MV-4-11 (cell line): ENCODE measurements around the gene SLC9C1.
"Not testable (repeated sequence)": the region's sequence is repeated elsewhere in the genome, so short reads cannot be mapped to it uniquely, and the experiment has no call there.

Source experiments
- DNase-seq: peaks from one replicate; lab custom pipeline; 2025; lab: John Stamatoyannopoulos, UW

The SLC9C1 gene

DNA sequence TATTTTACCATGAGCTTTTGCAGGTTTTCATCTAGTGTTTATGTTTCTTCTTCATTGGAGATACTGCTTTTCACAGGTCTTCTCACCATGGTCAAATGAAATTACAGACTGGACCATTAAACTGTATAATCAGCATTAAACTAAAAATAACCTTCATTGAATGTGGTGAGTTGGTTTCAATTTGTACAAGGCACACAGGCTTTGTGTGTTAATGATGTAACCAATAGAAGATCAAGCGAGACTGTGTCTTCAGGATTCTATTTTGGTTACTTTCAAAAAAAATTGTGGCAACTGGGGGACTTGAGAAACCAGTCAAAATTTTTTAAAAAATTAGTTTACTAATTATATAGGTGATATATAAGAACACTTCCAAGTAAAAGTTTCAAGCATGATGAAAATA lies 106.7 kb downstream of the SLC9C1 start:
- DNase-seq: no peak

DNA sequence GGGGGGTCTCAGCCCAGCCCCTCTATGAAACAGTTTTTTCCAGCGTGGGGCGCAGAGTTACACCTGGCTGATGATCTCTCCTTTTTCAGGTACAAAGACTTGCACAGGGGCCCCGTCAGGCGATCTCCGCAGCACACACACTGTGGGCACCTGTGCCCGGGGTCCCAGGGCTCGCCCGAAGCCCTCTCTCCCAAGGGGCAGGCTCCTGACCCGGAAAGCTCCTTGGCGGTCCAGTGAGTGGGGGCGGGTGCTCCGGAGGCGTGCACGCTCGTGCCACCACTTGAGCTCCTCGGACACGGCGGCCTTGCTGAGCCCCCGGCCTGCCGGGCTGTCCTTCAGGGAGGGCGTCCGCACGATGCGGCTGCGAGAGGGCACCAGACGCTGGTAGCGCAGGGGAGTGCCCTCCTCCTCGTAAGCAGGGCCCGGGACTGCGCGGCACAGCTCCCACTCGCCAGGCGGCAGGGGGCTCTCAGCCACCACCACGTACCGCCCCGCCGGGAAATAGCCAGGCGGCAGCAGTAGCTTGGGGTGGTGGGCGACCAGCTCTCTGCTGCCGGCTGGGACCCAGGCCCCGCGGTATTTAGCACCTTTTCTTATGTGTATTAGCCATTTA lies 108.5 kb downstream of the SLC9C1 start:
- DNase-seq: not testable (repeated sequence)

DNA sequence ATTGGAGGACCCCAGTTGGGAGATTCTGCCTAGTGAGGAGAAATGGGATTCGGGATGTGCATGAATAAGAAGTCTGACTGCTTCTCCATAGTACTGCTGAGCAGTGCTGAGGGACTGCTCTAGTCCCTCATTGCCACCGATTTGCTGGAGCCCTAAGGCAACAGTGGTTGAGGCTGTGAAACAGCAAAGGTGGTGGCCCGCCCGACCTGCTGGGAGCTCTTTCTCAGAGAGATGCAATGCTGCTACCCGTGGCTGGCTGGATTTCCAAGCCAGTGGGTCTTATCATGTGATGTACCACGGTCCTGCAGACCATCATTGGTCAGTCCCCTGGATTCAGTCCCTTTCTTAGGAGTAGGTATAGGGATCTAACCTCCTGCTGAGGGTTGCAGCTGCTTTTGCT lies 118.4 kb downstream of the SLC9C1 start:
- no peak for DNase-seq

DNA sequence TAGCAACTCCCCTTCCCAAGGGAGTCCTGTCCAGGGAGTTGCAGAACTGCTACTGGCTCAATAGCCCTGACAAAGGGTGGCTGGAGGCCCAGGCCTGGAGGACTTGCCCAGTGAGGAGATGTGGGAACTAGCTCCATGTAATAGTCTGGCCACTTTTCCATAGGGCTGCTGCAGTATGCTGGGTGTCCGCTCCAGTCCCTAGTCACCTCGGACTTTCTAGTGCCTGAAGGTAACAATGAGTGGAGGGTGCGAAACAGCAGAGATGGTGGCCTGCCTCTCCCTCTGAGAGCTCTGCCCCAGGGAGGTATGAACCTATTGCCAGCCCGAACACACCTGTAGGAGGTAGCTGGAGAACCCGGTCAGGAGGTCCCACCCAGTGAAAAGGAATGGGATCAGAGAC lies 119.0 kb downstream of the SLC9C1 start:
- no peak for DNase-seq

DNA sequence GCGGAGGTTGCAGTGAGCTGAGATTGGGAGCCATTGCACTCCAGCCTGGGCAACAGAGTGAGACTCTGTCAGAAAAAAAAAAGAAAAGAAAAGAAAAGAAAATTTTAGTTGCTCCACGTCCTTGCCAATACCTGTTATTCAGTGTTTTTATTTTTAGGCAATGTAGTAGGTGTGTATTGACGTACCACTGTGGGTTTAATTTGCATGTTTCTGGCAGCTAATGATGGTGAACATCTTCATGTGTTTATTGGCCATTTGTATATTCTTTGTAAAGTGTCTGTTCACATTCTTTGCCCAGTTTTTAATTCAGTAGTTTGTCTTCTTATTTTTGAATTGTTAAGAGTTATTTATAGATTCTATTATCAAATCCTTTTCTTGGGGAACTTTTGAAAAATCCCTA lies 122.9 kb downstream of the SLC9C1 start:
- DNase-seq: no peak

DNA sequence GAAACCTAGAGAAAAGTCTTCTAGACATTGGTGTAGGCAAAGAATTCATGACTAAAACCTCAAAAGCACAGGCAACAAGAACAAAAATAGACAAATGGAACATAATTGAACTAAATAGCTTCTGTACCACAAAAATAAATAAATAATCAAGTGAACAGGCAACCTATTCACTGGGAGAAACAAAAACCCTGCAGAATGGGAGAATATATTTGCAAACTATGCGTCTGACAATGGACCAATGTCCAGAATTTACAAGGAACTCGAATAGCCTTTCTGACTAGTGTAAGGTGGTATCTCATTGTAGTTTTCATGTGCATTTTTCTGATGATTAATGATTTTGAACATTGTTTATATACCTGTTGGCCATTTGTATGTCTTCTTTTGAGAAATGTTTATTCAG lies 124.0 kb downstream of the SLC9C1 start:
- DNase-seq: no peak

DNA sequence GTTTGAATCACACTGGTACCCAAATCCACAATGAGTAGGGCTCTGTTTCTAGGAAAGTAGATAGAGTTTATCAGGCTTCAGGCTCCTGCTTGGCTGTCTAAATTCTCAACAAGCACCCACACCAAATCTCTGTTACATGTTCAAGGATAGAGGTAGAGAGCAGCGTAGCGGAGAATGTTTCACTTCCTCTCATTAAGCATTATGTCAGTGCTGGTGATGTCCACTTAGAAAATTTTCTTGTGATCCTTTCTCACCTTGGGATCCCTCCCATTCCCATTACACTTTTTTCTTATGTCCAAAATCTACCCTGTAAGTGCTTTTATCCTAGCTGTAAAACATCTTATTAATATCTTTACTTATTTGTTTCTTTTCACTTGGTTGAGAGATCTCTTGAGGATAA lies 126.3 kb downstream of the SLC9C1 start:
- no peak for DNase-seq

DNA sequence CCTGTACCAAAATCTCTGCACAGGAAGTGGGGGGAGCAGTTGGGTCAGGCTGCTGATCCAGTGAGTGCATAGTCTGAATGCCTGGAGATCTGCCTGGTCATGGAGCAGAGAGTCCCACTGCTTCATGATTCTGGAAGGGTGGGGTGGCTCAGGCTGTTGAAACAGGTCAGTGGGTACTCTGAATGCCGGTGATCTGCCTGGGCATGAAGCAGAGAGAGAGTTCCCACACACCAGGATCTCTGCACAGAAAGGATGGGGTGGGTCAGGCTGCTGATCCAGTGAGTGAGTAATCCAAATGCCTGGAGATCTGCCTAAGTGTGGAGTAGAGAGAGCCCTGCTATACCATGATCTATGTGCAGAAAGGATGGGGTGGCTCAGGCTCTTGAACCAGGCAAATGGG lies 144.9 kb downstream of the SLC9C1 start:
- DNase-seq: no peak

DNA sequence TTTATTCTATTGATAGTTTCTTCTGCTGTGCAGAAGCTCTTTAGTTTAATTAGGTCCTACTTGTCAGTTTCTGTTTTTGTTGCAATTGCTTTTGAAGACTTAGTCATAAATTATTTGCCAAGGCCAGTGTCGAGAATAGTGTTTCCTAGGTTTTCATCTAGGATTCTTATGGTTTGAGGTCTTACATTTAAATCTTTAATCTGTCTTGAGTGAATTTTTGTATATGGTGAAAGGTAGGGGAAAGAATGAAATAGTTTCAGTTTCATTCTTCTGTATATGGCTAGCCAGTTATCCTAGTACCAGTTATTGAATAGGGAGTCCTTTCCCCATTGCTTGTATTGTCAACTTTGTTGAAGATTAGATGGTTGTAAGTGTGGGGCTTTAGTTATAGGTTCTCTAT lies 150.3 kb downstream of the SLC9C1 start:
- no peak for DNase-seq

DNA sequence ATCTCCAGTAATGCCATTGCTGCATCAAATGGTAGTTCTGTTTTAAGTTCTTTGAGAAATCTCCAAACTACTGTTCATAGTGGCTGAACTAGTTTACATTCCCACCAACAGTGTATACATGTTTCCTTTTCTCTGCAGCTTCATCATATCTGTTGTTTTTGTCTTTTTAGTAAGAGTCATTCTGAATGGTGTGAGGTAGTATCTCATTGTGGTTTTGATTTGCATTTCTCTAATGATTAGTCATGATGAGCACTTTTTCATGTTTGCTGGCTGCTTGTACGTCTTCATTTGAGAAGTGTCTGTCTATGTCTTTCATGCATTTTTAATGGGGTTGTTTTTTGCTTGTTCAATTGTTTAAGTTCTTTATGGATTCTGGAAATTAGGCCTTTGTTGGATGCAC lies 150.8 kb downstream of the SLC9C1 start:
- no peak for DNase-seq

DNA sequence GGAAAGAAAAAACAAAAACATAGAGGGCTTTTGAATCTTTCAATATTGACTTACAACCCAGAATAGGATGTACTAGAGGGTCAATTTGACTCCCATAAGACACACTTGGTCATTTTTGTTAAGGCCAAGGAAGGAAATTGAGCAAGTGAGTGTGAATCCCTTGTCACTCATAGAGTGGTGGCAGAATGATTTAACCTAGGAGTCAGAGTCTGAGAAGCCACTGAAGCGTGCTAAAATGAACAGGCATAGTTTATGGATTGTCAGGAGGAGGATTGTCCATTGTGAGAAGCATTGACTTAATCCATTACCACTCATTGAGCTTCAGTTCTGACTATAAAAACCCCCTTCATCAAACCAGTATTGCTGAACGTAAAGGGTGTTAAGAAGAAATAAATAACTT lies 152.7 kb downstream of the SLC9C1 start:
- no peak for DNase-seq

DNA sequence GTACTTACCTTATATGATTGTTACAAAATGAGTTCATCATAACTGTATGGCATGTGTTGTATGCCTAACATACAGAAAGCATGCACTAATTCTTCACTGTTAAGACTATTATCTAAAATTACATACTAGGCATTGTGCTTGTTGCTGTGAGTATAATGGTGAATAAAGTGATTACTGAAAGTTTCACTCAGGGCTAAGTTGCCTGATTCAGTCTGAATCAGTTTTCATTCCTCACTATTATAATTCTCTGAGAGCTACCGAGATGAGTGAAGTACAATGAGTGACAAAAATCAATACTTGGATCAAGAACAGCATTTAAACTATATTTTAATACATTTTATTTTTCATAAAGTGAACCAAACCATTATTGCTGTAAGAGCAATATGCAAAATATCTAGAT lies 153.4 kb downstream of the SLC9C1 start:
- DNase-seq: no peak

DNA sequence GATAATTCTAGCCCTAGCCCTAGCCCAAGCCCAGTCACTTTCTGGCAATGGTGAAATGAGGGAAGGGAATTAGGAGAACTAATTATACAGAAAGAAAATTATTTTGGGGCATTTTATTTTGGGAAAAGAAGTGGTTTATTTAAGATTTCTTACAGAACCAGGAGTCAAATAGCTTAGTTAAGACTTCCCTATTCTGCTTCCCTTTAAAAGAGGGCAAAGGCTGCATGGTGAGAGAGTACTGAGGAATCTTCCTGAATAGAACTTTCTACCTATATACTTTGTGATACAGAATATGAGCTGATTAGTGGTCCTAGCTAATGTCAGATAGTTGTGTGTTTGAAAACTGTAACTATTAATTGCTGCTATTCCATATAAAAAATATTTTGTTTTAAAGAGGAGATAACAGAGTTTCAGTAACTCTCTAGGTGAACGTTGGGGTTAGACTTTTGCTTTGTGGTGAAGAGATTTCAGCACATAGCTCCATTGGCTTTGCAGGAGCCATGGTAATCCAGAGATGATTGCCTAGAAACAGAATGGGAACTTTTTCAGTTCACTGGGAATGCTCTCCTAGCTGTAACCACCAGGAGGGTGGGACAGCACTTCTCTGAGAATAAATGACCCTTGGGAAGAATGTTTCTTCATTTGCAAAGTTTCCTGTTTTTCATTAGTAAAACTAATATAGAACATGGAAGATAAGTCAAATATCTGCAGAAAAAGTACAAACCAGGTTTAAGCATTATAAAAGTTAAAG lies 155.6 kb downstream of the SLC9C1 start:
- no peak for DNase-seq

DNA sequence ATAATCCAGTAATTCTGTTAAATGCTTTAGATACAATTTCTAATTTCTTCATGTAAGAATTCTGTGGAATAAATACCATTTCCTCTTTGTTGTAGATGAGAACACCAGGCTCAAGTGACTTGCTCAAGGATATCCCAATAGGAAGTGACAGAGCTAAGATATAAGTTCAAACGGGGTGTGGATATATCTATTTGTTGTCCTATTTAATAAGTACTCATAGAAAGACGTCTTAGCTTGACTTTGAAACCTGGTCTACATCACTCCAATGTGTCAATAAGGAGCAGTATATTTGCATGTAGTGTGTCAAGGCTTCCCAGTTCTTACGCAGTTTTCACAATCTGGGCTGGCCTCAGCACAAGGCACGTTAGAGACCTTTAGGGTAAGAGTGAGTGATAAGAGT lies 156.2 kb downstream of the SLC9C1 start:
- DNase-seq: no peak

DNA sequence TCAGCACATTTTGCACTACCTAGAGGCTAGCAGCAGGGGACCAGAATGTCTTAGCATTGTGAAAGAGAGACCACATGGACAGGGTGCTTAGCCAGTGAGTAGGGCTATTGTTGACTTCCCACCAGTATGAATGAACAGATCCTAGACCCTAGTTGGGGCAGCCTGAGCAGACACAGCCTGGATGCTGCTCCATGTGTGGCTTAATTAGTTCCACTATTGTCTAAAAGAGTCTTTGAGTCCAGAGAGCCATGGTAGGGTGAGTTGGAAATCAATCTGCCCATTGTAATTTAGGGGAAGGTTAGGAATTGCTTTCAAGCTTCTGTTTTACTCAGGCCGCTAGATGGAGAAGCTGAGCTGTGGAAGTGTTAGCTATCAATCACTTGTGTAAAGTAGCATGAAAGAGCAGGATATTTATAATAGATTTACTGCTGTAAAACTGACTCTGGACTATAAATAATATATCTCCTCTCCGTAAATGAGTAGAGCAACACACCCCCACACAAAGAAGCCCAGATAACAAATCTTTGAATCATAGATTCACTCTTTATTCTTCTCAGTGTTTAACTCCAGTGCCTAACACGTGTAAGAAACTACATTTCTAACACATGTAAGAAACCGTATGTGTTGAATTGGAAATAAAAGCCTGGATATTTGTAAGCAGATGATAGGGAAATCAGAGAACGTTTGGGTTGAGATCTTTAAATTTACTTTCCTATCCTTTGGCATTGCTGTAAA lies 156.9 kb downstream of the SLC9C1 start:
- DNase-seq: peak; percentile 45

DNA sequence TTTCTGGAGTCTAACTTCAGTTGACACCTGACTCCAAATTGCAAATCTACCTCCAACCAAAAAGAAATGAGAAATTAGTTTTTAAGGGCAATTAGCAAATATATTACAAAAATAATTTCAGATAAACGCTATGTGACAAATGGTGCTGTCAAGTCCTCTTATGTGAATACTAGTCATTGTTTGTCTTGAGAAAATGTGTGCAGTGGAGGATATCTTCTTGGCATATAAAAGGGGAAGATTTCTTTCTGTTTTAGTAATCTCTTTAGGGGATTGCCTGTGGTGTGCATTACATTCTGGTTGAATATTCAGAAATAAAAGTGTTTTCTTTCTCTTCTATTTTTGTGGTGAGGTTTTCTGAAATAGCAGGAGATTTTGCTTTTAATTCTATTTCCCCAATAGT lies 158.0 kb downstream of the SLC9C1 start:
- no peak for DNase-seq

DNA sequence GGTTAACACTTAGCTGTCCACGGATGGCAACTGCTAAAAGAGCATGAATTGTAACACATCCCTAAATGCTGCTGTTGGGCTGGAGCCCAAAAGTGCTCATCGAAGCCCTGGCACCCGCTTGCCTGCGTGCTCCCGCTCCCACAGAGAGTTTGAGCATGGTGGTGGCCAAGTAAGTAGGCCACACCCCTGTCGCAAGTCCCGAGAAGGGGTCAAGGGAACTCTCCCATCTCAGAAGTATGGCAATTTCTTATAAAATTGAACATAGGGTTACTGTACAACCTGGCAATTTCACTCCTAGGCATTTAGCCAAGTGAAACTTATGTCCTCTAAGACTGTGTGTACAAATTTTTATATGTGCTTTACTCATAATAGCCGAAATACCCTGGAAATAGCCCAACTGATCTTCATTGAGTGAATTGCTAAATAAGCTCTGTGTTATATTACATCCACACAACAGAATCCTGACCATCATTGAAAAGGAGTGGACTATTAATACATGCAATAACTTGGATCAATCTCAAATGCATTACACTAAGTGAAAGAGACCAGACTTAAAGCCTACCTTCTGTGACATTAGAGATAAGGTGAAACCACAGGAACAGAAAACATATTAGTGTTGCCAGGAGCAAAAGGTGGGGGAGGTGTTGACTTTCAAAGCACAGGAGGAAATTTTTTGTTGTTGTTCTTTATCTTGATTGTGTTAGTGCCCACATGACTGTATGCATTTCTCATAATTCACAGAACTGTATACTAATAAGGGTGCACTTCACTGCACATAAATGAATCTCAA lies 159.5 kb downstream of the SLC9C1 start:
- no peak for DNase-seq

DNA sequence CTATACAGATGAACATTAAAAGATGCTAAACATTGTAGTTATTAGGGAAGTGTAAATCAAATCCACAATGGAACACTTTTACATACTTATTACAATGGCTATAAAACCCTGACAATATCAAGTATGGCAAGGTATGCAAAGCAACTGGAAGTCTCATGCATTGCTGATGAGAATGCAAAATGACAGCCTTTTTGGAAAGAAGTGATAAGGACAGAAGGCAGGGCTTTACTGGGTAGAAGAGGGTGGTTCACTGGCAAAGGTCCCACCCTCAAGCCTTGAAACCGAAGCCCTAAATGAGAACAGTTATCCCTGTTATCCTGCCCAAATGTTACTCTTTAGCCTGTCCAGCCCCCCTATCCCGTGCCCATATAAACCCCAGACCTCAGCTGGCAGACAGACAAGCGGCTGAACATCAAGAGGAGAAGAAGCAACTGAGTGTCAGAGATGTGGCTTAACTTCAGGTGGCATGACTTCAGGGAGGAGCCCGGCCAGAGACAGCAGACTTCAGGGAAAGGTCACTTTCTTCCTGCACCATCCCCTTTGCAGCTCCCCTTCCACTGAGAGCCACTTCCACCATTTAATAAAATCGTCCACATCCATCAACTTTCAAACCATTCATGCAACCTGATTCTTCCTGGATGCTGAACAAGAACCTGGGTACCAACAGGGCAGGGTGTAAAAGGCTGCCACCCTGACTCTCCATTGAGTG lies 160.2 kb downstream of the SLC9C1 start:
- DNase-seq: no peak

DNA sequence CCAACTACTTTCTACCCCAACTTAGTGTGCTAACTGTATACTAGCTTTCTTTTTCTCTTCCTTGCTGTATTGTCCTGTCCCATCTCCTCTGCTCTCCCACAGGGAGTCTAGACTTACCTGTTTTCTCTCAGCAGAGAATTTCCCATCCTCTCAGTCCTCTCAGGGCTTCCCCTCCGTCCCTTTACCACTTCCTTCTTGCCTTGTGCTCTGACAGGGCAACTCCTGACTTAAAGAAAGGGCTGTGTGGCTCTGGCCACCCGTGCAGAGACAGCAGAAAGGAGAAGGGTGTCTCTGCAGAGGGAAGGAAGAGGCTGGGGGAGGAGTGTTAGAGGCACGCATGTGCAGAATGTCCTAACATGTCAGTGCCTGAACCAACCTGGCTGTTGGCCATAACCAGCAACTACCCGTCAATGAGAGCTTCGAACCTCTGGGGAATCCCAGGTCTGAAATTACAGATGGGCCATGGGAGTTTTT lies 161.0 kb downstream of the SLC9C1 start, which contains the start of gene GCSAM:
GCSAM (minus strand) TSS at position 274 of the 474 bp plus-strand sequence; CDS start at position 146, 128 bp downstream.
- DNase-seq: peak; percentile 87

DNA sequence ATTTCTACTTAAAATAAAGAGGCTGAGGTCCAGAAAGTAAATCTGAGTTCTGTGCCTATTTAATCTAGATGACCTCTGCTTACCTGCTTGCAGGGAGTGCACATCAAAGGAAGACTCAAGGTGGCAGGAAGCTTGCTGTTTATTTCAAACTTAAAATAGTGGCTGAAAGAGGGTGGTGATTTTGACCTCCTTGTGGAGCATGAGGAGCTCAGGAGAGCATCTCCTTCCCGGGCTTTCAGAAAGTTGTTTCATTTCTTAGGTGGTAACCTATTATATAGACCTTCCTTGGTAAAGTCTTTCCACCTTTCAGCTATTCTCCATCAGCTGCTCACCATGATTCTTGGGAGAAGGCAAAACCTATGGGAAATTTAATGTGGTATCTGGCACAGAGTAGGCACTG lies 161.5 kb downstream of the SLC9C1 start:
- no peak for DNase-seq

DNA sequence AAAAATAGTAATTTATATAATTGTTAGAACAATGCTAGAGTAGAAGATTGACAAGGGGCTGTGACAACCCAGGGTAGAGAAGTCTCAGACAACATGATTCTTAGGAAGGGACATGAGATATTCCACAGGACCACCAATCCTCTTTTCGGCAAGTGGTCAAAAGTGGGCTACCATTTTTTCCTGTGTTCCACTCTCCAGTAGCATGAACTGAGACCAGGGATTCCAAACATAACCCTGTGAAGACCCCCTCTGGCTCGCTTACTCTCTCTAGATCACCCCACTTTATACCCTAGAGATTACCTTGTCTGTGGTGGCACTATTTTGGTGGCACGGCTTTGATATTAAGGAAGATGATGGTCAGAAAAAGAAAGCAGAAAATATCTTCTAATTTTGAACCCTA lies 161.9 kb downstream of the SLC9C1 start:
- no peak for DNase-seq

DNA sequence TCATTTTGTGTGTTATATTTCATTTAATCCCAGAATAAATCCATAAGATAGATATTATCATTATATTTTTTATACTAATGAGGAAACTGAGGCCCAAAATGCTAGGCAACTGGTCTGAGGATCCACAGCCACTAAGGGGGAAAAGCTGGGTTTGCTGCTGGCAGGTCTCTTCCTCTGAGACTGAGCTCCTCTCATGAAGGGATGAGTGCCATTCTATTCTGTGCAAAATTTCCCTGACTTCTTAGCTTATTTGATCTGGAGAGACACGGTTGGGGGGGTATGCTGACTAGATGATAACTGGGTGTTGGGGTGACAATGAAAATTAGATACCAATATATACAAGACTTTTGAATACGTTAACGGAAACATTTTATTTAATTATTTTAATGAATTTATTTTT lies 162.9 kb downstream of the SLC9C1 start:
- DNase-seq: no peak
